ENCODE data around the gene CLSTN1.
A peak's percentile ranks its signal among the peaks of the same experiment; 100 is the strongest.
"Not testable (repeated sequence)": the region's sequence is repeated elsewhere in the genome, so short reads cannot be mapped to it uniquely, and the experiment has no call there.

The CLSTN1 gene

DNA sequence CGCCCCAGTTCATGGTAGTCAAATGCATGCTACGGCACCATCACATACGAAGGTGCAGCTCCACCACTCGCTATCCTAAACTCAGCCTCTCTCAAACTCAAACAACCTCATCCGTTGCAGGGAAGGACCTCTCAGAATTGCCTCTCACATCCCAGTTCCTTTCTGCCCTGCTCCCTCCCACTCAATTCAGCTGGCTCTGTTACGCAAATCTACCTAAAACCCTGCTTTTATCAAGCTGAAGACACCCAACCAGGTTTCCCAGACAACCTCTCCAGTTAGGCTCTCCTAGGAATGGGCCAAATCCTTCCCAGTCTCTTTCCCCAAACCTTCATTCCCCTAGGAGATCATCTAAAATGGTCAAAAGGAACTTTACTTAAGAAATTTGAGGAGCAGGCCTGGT is 62.9 kb downstream of the CLSTN1 start:
- no peak for DNase-seq

- no peak for DNase-seq
Measured at GRCh38 chr1:9759939-9760338, 63.8 kb downstream of the CLSTN1 start.

GRCh38 chr1:9758559-9759121 is 65.1 kb downstream of the CLSTN1 start:
- DNase-seq: no peak

DNA sequence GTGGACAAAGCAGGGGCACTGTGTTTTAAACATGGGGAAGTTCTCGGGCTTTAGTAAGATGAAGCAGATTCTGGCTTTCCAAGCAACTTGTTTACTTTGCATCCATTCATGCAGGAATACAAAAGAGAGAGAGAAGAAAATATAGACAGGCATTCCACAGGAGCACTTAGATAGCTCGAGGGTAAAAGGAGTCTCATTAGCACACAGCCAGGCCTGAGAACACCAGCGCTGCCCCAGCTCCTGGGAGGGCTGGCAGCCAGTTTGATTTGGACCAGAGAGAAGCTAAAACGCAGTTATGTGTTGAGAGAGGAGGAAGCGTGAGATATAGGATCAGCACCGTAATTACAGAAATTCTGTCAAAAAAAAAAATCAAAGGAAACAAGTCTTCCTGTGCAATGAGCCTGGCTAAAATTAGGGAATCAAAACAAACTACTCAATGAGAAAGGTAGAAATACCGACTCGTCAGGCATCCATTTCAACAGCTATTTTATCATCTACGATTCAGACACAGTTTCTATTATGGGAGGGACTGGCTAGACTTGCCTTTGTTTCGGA is 68.2 kb downstream of the CLSTN1 start:
- no peak for DNase-seq

GRCh38 chr1:9753121-9753531 is 70.6 kb downstream of the CLSTN1 start:
- no peak for DNase-seq

GRCh38 chr1:9751971-9752370 is 71.8 kb downstream of the CLSTN1 start:
- DNase-seq: no peak

GRCh38 chr1:9749361-9749760 is 74.4 kb downstream of the CLSTN1 start:
- DNase-seq: no peak

- DNase-seq: not testable (repeated sequence)
Measured at GRCh38 chr1:9748391-9748790, 75.4 kb downstream of the CLSTN1 start.

GRCh38 chr1:9746651-9747050 is 77.1 kb downstream of the CLSTN1 start:
- DNase-seq: peak; percentile 49

DNA sequence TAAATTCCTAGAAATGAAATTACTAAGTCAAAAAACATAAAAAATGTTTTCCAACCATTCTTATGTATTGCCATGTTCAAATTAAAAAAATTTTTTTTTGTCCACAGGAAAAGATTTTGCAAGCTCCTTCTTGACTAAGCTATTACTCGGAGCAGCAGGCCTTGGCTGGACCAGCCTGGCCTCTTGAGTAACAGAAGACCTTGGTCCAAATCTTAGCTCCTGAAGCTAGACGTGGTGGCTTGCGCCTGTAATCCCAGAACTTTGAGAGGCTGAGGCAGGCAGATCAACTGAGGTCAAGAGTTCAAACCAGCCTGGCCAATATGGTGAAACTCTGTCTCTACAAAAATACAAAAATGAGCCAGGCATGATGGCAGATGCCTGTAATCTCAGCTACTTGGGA is 77.6 kb downstream of the CLSTN1 start:
- DNase-seq: no peak

DNA sequence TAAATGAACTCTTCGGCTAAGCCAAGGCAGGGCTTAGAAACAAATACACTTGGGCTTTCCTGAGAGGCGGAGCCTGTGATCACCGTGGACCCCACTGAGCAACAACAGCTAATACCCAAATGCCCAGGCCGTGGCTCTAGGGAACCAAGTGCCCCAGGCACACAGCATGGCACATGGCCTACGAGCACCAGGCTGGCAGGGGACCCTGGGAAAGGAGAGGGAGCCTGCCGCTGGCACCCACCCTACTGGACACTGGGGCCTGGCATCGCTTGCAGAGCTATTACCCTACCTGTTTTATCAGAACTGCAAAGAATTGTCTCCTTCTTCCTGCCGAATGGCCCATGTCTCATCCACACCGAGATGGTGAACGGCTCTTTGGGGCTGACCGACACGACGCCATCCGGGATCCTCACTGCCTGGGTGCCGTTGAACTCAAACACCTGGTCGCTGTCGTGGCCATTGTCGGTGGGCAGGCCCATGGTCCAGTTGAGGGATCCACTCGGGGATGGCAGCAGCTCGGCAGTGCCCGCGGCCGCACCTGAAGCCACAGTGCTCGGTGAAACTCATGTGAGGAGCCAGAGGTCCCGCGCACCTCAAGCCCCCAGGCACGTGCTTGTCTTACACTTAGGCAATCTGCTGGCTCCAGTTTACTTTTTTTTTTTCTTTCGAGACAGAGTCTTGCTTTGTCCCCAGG is 79.5 kb downstream of the CLSTN1 start:
- DNase-seq: no peak

DNA sequence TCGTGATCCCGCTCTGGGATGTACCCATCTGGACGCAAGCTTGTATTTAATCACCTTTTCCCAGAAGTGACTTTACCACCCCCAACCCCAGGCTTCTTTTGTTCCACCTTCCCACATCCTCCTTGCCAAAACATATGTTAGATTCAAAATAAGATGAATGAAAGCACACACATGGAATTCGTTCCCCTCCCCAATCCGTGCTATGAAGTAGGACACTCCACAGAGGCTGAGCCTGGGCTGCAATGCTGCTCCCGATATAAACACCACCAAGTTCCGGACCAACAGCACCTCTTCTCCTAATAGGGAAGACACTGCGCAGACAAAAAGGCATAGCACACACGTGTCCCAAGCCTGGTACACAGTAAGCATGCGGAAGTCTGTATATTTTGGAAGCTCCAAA is 86.1 kb downstream of the CLSTN1 start:
- DNase-seq: no peak

GRCh38 chr1:9737057-9737456 is 86.7 kb downstream of the CLSTN1 start:
- no peak for DNase-seq

GRCh38 chr1:9736241-9736640 is 87.5 kb downstream of the CLSTN1 start:
- no peak for DNase-seq

GRCh38 chr1:9735800-9736199 is 88.0 kb downstream of the CLSTN1 start:
- no peak for DNase-seq

- no peak for DNase-seq
Measured at GRCh38 chr1:9733160-9733789, 90.5 kb downstream of the CLSTN1 start.

- no peak for DNase-seq
Measured at GRCh38 chr1:9732123-9732971, 91.4 kb downstream of the CLSTN1 start.

DNA sequence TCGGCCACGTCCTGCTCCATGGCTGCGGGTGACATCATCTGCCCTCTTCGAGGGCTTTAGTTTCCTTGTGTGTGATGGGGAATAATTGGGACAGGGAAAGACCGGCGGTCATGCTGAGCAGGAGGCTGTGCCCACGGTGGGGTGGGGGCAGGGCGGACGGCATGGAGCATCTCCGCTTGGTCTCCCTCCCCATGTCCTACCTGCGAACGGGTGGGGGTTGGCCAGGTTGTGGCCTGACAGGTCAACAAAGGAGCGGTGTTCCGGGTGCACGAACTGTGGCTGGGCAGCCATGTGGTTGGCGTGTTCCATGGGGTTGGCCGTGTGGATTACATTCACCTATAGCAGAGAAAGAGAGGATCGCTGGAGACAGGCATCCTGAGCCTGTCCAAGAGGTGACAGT is 92.2 kb downstream of the CLSTN1 start:
- no peak for DNase-seq

GRCh38 chr1:9731051-9731537 is 92.7 kb downstream of the CLSTN1 start:
- DNase-seq: no peak

- DNase-seq: no peak
Measured at GRCh38 chr1:9730096-9730901, 93.5 kb downstream of the CLSTN1 start.

GRCh38 chr1:9729523-9729922 is 94.2 kb downstream of the CLSTN1 start:
- no peak for DNase-seq
